ENCODE measurements around the gene KSR1. TPM values are rescaled to one million over a fixed set of nuclear protein-coding genes. Genes with fewer than 3 reads are reported as not detected.

Gene KSR1
- total and polyA plus RNA-seq, 9 of the 15 experiments (the other 6 are each of a cell fraction or from before 2014, with no cell fraction given), result 1.4 to 51.7 (median 18.4) TPM

DNA sequence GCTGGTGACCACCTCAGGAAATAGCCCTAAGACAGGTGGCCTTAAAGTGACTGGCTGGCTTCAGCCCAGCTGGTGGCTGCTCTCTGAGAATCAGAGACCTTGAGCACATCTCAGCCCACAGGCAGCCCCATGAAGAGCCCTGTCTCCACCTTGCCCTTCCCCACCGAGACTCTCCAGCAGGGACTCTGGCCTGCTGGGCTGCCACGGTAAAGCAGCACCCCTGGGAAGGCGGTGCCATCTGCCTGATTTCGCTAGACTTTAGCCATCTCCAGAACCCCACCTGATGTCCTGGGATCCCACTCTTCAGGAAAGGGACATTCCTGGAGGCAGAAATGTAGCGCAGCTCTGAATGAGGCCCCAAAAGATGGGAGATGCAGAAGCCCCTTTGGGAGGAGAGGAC lies 129.5 kb downstream of the KSR1 start:
- TF ChIP-seq HMG20A (CRISPR knock-in tag; conservative IDR thresholded peaks at IDR 0.05), result no peak
- TF ChIP-seq POLR2G (IDR thresholded peaks at IDR 0.05; ENCODE audit: low read depth, low read length), result 0 out of 2 replicates have a peak, but pooled peaks have one; percentile 12
- peaks cover 16 to 36% of the 10 kb centered on the region in 2 experiments; a peak in 4 of 5 replicates for H3K4me1 ChIP-seq (replicated peaks in 1 of 2; ENCODE audit: control insufficient read depth in 2 of 2, insufficient read depth in 2 of 2, low read length in 2 of 2)
- in situ Hi-C loops (cut with MboI) (no loop called here), intact Hi-C loops (cut with micrococcal nuclease) (no loop called here)
- H4K20me1 ChIP-seq (replicated peaks; ENCODE audit: control insufficient read depth, insufficient read depth, low read length), result no peaks in the 10 kb centered on the region
- H3K79me2 ChIP-seq (ENCODE audit: control insufficient read depth, insufficient read depth, low read length), result peaks cover 8% of the 10 kb centered on the region; the same call in 1 of the 3 replicates
- ChIA-PET POLR2A (interaction anchor here (0.7 to 4.3 kb wide), 6 partner anchors 8 to 294 kb away, joined by 3 to 31 read pairs (median 3); no protein-coding TSS in a partner anchor), CTCF (ENCODE audit: low intra/inter-chr PET ratio) (no interaction called here)
- peaks cover 78% of the 10 kb centered on the region for H3K36me3 ChIP-seq (ENCODE audit: control insufficient read depth, insufficient read depth, low read length)
- BruUV-seq (replicated peaks), result no TSS peak
- no peak overlapping the region for H2AFZ ChIP-seq (ENCODE audit: low read depth, low read length)
- DNase-seq (ENCODE audit: extremely low read depth in 1 of 4, low spot score in 3 of 4) (no peak), FAIRE-seq (no peak), ATAC-seq (no peak)
- WGBS (ENCODE audit: insufficient coverage, low coverage, missing lambda C conversion rate), result 98% methylated on average over 5 of the region's 5 CpGs
- H3K9ac ChIP-seq (ENCODE audit: insufficient read depth in 1 of 2, low read depth in 2 of 2, low read length in 2 of 2), result peak overlapping the region; percentile 7 to 85; a peak in 2 of 4 replicates
- peak overlapping the region; percentile 16; the same call in 1 of the 3 replicates for H3K27ac ChIP-seq (ENCODE audit: extremely low read depth, low read depth, low read length)
- H3K9me1 ChIP-seq (ENCODE audit: control insufficient read depth, insufficient read depth, low read length), result no peaks in the 10 kb centered on the region
- H3K9me3 ChIP-seq (replicated peaks; ENCODE audit: control insufficient read depth, insufficient read depth, low read depth, low read length), result no peaks in the 10 kb centered on the region
- no peak overlapping the region for H3K4me3 ChIP-seq
- H3K4me2 ChIP-seq (ENCODE audit: insufficient read depth, low read length), result no peak overlapping the region
- H3K27me3 ChIP-seq (ENCODE audit: control insufficient read depth in 2 of 2, insufficient read depth in 2 of 2, low read length in 2 of 2), result no peaks in the 10 kb centered on the region

DNA sequence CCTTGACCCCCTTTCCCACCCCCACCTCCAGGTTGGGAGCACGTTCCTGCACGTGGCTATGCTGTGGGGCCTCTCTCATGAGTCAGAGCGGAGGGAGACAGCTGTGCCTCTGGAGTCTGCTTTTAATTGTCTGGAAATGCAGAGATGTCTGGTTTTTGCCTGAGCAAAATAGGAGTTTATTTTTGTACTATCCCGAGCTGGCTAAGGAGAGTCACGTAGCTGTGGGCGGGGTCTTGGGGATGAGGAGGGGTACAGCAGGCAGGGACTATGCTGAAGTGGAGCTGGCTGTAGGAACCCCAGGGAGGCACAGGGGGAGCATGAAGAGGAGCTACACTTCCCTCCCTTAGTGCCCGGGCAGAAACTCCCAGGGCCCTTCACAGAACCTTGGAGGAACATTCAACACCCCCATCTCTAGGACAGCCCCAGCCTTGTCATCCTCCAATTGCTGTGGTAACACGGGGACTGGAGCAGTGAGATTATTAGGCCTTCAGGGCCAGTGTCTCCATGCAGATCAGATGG lies 130.0 kb downstream of the KSR1 start:
- in situ Hi-C loops (cut with MboI), result no loop called here
- FAIRE-seq, result no peak
- TF ChIP-seq ZNF583 (CRISPR knock-in tag; IDR thresholded peaks at IDR 0.05) (no peak), TOE1 (IDR thresholded peaks at IDR 0.05; ENCODE audit: borderline replicate concordance) (no peak), TOE1 (CRISPR knock-in tag; IDR thresholded peaks at IDR 0.05; ENCODE audit: borderline replicate concordance, low read depth) (no peak), TBP (optimal IDR thresholded peaks at IDR 0.05; ENCODE audit: low read depth, low read length) (no peak), KDM1A (IDR thresholded peaks at IDR 0.05) (no peak), PRMT5 (CRISPR knock-in tag; IDR thresholded peaks at IDR 0.05) (no peak), U2AF1 (optimal IDR thresholded peaks at IDR 0.05; ENCODE audit: low read depth, low read length) (no peak), PREB (CRISPR knock-in tag; IDR thresholded peaks at IDR 0.05) (no peak), PHB (CRISPR knock-in tag; IDR thresholded peaks at IDR 0.05) (no peak), HOMEZ (CRISPR knock-in tag; IDR thresholded peaks at IDR 0.05) (no peak), ZNF586 (CRISPR knock-in tag; conservative IDR thresholded peaks at IDR 0.05) (no peak)

More for the DNA sequence above, 130.0 kb downstream of the KSR1 start:
- no TSS peak for BruUV-seq (replicated peaks)
- Histone ChIP-seq H3K9me3 (replicated peaks; ENCODE audit: control insufficient read depth, insufficient read depth, low read depth, low read length) (no peaks in the 10 kb centered on the region), H2AFZ (ENCODE audit: low read depth, low read length) (no peak overlapping the region), H3K4me1 (replicated peaks in 1 of 2; ENCODE audit: control insufficient read depth in 2 of 2, insufficient read depth in 2 of 2, low read length in 2 of 2) (peaks cover 16 to 36% of the 10 kb centered on the region in 2 experiments; a peak in 4 of 5 replicates), H3K9ac (ENCODE audit: insufficient read depth in 1 of 2, low read depth in 2 of 2, low read length in 2 of 2) (peak overlapping the region in 1 of 2 experiments; percentile 68; a peak in 1 of 4 replicates), H3K36me3 (ENCODE audit: control insufficient read depth, insufficient read depth, low read length) (peaks cover 81% of the 10 kb centered on the region), H3K79me2 (ENCODE audit: control insufficient read depth, insufficient read depth, low read length) (peaks cover 8% of the 10 kb centered on the region; the same call in 1 of the 3 replicates), H3K4me3 (no peak overlapping the region), H3K27ac (ENCODE audit: extremely low read depth, low read depth, low read length) (no peak overlapping the region), H3K9me1 (ENCODE audit: control insufficient read depth, insufficient read depth, low read length) (no peaks in the 10 kb centered on the region), H3K4me2 (ENCODE audit: insufficient read depth, low read length) (no peak overlapping the region), H4K20me1 (replicated peaks; ENCODE audit: control insufficient read depth, insufficient read depth, low read length) (no peaks in the 10 kb centered on the region), H3K27me3 (ENCODE audit: control insufficient read depth in 2 of 2, insufficient read depth in 2 of 2, low read length in 2 of 2) (no peaks in the 10 kb centered on the region)
- ATAC-seq (no peak), DNase-seq (ENCODE audit: extremely low read depth in 1 of 4, low spot score in 3 of 4) (no peak)
- intact Hi-C loops (cut with micrococcal nuclease), result no loop called here
- ChIA-PET POLR2A (interaction anchor here (0.5 to 4.3 kb wide), 7 partner anchors 9 to 347 kb away, joined by 3 to 31 read pairs (median 3); no protein-coding TSS in a partner anchor), CTCF (ENCODE audit: low intra/inter-chr PET ratio) (no interaction called here)
- 76% methylated on average over 8 of the region's 8 CpGs for WGBS (ENCODE audit: insufficient coverage, low coverage, missing lambda C conversion rate)
